ENCODE data around the gene PI4KA.
A peak's percentile ranks its signal among the peaks of the same experiment; 100 is the strongest.

PI4KA gene

DNA sequence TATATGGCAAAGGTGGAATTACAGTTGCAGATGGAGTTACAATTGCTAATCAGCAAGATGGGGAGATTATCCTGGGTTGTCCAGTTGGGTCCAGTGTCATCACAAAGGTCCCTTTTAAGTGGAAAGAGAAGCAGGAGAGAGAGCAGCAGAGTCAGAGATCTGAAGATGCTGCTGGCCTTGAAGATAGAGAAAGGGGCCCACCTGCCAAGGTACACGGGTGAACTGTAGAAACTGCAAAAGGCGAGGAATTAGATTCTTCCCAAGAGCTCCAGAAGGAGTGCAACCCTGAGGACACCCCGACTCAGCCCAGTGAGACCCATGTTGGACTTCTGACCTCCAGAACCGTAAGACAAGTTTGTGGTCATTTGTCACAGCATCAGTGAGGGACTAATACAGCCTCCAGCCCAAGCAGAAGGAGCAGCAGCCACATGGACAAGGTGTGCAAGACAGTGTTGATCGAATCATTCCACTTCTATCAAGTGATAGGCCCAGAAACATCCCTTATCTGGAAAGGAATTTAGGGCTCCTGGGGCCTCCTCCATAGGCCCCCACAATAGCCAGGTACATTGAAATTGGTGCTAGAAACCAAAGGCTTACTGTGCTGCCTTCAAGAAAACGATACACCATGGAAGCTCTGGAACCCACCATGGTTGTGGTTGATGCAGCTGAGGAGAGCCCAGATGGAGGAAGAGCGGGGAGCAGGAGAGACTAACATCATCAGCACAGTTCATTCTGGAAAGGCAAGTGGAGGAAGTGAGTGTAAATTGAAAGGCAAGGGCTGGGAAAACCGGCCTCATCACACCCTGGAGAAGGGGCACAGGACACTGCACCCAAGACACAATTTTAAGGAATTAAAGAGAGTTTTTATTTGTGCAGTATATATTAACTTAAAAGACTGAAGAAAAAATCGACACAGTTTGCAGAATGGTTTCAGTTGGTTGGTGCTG lies 23.5 kb upstream of the PI4KA start:
- DNase-seq = no peak

DNA sequence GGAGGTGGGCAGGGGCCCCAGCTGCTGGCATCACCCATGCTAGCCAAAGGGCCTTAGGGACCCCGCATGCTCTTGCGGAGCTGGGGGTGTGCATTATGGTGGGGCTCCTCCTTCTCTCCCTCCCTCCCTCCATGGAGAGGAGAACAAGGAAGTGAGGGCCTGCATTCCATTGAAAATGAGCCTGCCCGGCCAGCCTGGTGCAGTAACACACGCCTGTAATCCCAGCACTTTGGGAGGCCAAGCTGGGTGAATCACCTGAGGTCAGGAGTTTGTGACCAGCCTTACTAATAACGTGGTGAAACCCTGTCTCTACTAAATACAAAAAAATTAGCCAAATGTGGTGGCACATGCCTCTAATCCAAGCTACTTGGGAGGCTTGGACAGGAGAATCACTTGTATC lies 22.6 kb upstream of the PI4KA start:
- DNase-seq = peak; percentile 11

DNA sequence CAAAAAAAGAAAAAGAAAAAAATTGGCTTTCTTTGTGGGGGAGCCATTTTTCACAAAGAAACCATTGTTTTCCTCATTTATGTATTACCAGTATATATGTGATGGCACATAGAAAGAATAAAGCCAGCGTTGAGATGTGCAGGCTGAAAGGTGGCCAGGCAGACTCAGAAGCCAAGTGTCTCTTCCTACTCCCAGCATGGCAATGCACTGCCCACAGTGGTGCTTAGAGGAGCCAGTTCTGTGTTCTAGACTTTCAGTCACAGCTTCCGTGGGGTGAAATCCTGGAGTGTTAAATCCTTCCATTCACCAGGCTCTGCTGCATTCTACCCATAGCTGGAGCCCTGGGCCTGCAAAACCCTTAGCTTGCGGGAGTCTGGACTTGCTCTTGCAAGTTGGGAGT lies 19.1 kb upstream of the PI4KA start:
- DNase-seq = no peak

DNA sequence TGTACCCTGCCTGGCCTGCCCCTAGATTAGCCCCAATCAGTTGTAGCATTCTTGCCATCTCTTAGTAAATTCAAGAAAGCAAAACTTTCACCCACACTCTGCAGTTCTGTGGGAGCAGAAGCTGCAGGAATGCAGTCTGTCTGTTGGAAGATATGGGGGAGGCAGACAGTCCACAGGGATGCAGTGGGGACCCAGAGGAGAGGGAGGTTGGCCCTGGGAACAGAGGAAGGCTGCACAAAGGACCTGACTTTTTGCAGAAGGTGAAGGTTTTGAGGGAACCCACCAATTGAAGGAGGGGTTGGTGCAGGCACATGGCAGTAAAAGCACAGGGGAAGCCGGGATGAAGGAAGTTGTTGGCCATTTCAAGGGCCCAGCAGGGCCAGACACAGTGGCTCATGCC lies 16.7 kb upstream of the PI4KA start:
- no peak for DNase-seq

DNA sequence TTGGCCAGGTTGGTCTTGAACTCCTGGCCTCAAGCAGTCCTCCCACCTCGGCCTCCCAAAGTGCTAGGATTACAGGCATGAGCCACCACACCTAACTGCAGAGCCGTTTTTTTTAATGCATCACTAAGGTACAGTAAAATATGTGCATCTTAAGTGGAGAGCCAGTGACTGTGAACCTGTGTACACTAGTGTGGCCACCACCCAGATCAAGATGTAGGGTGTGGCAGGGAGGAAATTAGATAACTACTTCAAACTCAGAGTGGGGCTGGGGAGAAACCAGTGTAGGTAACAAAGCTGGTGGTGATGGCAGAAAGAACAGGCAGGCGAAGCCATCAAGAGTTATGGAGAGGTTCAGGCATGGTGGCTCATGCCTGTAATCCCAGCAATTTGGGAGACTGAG lies 14.6 kb upstream of the PI4KA start:
- no peak for DNase-seq

DNA sequence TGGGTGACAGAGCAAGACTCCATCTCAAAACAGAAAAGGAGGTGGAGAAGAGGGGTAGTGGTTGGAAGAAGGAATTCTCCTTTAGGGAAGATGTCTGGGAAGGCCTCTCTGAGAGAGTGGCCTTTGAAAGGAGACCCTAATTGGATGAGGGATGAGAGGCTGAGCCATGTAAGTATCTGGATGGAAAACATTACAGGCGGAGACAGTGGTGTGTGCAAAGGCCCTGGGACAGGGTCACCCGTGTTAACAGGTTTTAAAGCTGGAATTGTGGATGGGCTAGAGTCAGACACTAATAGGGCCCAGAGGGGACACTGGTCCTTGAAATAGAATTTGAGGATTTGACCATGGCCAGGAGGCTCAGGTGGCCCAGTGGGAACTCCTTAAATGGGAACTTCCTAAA lies 10.6 kb upstream of the PI4KA start:
- DNase-seq = no peak

DNA sequence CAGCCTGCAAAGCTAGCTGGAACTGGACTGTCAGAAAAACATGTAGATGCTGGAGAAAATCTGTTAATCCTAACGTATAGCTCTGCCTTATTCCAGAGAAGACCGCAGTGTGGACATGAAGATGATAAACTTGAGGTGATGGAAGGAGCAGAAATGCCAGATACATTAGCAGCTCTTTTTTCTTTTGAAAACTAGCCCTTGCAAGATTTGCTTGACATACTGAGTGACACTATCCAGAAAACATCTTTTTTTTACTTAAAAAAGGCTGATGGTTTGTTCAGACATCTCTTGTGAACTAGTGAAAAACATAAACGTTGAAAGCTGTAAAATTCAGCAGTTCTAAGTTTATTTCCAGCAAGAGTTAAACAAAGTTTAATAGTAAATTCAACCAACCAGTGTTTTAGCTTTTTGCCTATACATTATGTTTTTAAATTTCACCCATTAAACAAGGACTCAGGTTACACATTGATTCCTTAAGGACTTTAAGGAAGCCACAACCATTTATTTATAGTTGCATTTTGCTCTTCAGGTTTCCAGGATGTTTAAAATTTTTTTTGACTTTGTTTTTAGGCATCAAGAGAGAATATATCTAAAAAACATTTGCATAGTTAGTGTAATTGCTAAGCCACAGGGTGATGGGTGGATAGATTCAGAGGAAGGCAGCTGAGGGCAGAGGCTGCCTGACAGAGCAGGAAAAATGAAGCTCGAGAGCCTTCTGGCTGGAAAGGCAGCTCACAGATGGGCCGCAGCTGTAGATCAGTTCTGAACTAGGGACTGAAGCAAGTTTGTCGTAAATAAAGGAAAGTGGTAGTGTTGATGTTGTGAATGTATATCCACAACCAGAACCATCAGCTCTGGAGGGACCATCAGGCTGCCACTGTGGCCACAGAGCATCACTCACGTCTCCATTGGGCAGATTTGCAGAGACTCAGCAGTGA lies 9.7 kb upstream of the PI4KA start:
- no peak for DNase-seq

DNA sequence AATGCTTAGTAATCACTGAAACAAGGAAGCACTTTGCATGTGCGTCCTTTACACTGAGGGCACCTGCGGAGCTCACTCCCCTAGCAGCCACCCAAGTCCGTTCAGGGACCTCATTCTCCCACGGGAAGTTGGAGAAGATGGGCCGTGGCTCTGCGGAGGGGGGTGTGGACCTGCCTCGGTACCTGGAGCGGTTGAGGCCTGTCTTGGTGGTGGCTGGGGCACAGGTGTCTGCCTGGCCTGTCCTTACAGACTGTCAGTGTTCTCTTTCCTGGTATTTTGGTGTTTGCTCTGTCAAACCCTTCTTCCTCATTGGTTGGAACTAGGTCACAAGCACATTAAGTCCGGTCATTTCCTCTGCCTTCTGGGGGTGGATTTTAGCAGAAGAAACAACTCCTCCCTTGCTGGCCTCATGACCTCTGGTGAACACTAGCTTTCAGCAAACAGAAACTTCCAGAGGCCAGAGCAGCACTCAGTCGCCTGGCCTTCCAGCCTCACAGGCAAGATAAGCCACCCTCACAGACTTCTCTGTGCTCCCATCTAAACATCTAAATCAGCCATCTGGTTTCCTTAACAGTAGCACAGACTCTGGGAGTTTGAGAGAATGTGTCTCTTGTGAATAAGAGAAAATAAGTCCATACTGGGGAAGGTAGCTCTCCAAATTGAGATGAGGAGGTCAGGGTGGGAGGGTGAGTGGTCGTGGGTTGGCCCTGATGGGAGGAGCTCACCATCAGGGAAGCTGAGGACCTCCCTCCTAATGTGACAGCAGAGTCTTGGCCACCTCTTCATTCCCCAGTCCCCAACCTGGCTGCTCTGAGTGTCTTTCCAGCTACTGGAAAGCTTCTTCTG lies 8.8 kb upstream of the PI4KA start:
- DNase-seq = no peak

DNA sequence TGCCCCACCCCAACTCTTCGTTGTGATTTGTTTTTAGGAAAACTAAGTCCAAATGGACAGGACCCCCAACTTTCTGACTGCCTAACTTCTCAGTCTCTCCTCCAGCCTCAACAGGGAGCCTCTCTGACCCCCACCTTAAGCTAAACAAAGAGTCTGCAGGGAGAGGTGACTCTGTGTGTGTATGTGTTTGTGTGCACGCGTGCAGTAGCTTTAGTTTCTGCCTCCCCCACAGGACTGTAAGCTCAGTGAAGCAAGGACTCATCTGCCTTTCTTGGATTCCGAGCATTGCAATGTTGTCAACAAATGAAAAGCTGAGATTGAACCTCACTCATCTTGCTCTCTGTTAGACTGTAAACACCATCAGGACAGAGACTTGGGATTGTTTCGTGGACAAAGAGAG lies 8.1 kb upstream of the PI4KA start:
- no peak for DNase-seq

DNA sequence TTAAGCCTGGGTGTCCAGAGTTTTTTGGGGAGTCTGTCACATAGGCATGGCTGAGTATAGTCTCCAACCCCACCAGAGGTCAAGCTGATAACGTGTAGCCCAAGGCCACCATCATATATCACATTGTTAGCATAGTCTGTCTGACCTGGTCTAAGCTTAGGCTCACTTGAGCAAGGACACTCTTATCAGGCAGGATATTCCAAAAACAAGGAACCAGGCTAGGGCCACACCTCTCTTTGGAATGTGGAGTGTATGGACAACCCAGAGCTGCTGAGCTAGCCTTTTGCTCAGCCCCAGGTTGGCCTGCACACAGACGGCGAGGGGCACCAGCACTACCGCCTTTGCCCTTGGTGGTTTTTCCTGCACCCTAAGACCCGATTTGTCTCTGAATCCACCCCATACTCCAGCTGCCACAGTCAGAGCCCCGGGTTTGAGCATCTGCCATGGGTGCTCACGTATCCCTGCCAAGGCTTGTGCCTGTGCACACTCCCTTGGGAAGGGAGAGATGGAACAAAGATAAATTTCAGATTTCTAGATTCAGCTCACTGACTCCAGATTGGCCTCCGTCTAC lies 7.3 kb upstream of the PI4KA start:
- DNase-seq = no peak

DNA sequence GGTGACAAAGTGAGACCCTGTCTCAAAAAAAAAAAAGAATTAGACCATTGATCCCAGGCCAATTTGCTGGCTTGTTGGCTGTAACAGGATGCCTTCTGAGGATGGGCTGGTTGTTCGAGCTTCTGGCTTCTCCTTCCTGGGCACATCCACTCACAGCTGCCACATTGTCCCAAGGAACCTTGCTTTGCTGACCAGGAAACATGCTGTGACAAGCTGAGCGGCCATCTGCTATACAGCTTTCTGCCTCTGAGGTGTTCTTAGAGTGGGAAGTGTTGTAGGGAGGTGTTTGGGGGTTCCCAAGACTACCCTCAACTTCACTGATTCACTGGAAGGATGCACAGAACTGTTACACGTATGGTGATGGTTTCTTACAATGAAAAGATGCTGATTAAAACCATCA lies 6.7 kb upstream of the PI4KA start:
- no peak for DNase-seq

DNA sequence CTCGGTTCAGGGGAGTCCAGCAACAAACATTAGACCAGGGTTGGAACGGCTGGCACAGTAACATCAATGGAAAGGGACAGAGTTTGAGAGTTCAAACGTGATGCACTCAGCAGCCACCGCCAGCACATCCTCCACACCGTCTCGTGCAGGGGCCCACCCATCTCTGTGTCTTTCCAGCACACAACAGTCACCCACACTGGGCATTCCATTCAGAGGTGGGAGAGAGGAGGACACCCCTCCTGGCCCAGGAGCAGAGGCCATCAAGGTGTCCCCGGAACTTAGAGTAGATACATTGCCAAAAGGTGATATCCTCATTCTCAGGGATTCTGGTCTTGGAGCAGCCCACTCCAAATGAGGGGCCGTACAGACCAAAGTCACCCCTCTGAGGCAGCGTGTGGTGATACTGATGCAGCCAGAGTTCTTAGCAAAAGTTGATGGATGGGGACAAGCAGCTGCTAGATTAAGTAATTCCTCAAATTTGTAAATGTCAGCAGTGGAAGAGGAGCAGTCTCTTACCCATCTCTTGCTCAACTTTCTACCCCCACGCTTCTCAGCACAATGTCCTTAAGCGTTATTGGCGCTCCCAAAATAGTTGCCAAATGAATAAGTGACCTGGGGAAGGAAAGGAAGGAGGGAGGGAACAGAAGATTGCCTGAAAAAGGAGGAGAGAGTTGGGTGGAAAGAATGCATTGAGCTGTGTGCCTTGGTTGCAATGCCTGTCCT lies 5.7 kb upstream of the PI4KA start:
- DNase-seq = no peak

DNA sequence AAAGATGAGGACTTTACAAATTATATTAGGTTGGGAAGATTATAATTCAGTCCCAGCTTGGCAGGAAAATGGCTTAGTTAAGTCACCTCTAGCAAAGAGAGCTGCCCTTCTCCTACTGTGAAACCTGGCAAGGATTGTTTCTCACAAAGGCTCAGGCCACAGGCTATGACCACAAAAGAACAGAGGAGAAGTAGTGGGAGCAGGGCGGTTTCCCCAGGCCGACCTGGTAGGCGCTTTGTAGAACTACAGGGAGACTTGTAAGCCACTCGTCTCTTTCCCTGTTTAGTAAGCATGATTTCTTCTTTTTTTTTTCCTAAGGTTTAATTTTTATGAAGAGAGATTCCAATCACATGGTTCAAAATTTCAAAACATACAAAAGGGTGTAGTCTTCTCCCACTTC lies 4.8 kb upstream of the PI4KA start:
- no peak for DNase-seq

DNA sequence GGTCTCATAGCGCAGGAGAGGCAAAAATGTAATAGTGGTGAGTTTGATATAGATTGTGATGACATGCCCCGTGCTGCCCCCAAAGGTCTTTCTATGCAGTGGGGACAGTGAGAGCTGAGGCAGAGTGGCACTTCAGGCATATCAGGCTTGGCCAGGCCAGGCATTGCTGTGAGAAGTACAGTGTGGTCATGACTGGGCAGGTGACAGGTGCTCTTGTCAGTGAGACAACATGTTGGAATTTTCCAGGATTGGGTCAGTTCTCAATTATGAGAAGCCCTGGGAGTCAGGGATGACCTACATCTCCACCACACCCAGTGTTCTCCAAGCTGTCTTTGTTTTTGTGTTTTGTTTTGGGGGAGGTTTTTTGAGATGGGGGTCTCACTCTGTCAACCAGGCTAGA lies 3.9 kb upstream of the PI4KA start:
- no peak for DNase-seq

DNA sequence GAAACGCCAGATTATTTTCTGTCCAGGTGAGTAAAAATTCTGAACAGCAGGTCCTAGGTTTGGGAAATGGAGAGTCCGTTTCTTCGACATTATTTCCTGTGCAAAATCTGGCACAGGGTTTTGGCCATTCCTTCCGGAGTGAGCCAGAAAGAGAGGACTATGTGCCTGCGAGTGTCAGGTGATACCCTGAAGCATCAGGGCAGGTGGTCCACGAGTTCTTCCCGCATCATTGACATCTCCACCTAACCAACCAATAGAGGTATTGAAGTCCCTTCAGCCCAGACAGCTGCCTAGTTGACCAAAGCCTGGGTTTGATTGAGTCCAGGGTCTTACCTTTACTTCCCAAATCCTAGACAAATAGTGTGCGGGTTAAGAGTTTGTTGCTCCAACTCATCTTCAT lies 1.0 kb upstream of the PI4KA start:
- no peak for DNase-seq

DNA sequence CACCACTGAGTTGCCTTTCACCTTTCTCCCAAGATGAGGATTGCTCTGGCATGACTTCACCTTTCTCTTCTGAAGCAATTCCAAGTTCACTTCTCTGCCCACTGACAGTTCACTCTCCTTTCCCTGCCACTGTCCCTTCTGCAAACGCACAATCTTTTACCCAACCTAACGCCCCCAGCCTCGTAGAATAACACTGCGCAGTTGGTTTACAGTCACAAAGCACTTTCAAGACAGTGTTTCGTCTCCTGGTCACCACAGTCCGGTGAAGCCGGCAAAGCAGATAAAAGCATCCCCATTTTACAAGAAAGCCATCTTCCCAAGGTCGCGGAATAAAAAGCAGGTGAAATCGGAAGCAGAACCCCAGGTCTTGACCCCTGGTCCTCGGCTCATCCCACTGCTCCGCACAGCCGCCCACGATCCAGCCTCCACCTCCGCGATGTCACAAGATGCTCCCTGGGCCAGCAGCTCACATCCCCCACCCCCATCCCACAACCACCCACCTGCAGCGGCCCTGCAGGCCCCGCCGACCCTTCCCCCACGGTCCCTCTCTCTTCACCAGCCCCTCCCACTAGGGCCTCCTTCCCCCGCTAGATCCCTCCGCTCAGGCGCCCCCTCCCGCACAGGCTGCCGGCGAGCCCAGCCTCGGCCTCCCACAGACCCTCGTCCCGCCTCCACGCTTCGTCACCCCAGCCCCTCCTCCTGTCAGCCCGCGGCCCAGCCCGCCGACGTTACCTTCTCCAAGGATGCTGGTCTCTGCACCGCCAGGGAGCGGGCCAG lies 585 bp downstream of the PI4KA start:
- DNase-seq = peak; percentile 72

DNA sequence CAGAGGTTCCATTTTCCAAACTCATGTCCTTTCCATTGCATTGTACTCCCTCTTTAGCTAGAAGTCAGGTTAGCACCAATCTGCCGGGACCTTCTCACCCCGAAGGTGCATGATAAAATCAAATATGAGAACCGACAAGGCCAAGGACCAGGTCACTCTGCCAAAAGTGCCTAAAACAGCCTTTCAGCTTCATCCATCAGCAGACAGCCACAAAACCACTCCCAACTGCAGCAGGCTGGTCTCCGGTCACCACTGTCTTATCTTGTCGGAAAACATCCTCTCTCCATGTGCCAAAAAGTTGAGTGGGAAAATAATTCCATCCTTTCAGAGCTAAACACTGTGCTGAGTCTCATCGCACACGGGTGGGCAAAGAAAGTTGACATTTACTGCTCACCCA lies 1.4 kb downstream of the PI4KA start:
- no peak for DNase-seq

DNA sequence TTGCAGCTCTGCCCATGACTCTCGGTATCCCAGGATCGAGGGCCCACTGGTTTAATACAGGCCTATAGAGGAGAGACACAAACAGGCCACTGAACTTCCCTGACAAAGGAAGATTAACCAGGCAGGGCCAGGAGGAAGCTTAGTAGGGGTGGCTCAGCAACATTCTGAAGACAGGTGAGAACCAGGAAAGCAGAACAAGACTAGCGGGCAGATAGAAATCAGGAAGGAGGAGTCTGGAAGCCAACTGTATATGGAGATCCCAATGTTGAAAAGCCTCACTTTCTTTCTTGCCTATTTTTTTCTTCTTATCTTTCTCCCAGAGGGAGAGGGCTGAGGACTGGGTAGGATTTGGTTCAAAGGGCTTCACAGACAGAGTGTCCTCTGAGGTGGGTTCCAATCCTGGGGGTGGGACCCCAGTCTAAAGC lies 5.4 kb downstream of the PI4KA start:
- DNase-seq = no peak

DNA sequence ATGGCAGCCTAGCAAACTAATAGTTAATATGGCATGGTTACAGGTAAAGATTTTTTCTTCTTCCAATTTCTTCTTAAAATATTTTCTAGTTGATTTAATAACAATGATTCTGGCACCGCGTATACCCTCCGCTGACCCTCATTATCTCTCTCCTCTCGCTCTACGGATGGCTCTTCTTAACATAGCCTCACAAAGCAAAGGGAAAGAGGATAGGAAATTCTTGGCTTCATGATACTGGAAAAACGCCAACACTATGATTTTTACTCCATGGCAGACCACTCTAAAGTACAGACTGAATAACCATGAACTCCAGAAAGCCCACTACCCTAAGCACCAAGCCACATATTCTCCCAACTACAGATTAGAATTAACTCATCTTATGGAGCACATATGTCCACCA lies 6.1 kb downstream of the PI4KA start:
- DNase-seq = no peak

DNA sequence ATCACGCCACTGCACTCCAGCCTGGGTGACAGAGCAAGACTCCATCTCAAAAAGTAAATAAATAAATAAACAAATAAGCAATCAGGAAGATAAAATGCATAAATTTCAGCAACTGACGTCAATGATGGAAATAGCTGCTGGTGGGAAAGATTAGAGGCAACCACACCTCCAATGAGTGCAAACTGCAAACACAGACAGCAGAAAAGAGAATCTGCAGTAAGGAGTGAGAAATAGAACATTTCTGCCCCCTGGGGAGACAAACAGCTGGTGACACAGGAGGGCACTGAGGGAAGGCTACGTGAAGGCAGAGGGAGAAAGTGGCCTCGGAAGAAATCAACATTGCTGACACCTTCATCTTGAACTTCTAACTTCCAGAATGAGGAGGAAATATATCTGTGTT lies 6.5 kb downstream of the PI4KA start:
- no peak for DNase-seq

DNA sequence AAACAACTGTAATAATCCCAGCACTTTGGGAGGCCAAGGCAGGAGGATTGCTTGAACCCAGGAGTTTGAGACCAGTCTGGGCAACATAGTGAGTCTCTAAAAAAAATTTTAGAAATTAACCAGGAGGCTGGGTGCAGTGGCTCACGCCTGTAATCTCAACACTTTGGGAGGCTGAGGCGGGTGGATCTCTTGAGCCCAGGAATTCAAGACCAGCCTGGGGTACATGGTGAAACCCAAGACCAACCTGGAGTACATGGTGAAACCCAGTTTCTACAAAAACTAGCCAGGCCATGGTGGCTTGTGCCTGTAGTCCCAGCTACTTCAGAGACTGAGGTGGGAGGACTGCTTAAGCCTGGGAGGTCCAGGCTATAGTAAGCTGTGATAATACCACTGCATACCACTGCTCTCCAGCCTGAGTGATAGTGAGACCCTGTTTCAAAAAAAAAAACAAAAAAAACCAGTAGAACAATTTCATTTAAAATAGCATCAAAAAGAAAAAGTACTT lies 11.2 kb downstream of the PI4KA start:
- no peak for DNase-seq
